NK-92 (cell line): ENCODE measurements around the gene SPPL2C.
"Not testable (repeated sequence)": the region's sequence is repeated elsewhere in the genome, so short reads cannot be mapped to it uniquely, and the experiment has no call there.

Experiments used
- DNase-seq: peaks from one replicate; lab custom pipeline; 2025; ENCODE audit not compliant: unreplicated experiment; lab: John Stamatoyannopoulos, UW

SPPL2C gene

GRCh38 chr17:45849536-45849990 lies 4.9 kb downstream of the SPPL2C start:
- DNase-seq = no peak

GRCh38 chr17:45850011-45850410 lies 5.3 kb downstream of the SPPL2C start:
- no peak for DNase-seq

DNA sequence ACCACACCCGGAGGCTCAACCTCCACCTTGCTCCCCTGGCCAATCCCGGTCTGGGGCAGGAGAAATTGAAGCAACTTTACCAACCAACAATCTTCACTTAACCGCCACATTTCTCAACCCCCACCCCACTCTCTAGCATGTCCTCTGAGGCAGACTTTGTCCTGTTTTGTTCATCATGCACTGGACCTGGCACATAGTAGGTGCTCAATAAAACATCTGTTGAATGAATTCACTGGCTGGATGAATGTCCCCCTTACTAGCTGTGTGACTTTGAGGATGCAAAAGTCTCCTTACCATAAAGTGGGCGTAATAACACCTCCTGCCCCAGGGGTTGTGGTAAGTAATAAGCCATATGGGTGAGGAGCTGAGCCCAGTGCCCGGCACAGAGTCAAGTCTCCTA lies 5.8 kb downstream of the SPPL2C start:
- no peak for DNase-seq

GRCh38 chr17:45851022-45851421 lies 6.3 kb downstream of the SPPL2C start:
- no peak for DNase-seq

- no peak for DNase-seq
Measured at GRCh38 chr17:45851464-45851863, 6.8 kb downstream of the SPPL2C start.

DNA sequence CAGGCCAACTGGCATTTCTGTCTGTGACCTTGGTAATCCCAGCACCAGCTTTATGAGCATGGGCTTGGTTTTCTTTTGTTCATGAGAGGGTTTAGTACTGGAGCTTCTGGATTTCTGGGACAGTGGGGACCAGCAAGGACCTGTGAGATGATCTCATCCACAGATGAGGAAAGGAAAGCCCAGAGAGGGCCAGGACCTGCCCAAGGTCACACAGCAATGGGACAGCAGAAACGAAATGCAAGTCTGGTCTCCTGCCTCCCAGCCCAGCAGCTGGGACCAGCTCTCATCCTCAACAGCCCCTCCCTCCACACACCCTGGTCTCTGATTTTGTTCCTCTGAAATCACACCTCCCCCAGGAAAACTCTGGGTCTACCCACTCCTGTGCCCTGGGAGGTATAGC lies 7.2 kb downstream of the SPPL2C start:
- DNase-seq = no peak

DNA sequence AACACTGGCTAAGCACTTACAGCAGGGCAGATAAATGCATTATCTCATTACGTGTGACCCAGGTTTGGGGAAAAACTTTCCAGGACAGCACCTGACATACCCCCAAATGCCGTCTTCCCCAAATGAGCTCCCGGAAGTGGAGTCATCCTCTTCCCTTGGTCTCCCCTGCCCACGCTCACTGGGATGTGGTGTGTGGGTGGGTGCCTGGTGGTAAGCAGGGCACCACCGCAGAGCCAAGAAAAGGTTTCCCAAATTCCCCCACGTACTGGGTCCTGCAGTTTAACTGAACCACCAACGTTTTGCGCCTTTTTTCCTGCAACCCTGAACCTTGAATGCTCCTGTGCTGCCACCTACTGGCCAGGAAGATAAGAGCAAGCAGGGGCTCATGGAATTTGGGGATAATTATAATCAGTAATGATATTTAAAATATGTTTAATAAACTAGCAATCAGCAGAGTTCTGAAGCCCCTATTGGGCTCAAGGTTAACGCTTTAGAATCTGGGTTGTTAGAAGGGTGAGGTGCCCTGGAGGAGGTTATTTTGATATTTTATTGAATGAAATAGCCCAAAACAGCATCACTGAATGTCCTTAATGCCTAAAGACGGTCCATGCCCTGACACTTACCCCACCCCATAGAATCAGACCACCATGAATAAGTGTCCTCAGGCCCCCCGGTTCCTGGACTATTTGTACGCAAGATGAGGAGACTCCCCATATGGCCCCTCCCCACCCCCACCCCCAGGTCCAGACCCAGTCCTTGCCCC lies 8.0 kb downstream of the SPPL2C start:
- no peak for DNase-seq

GRCh38 chr17:45854209-45854608 lies 9.5 kb downstream of the SPPL2C start:
- no peak for DNase-seq

DNA sequence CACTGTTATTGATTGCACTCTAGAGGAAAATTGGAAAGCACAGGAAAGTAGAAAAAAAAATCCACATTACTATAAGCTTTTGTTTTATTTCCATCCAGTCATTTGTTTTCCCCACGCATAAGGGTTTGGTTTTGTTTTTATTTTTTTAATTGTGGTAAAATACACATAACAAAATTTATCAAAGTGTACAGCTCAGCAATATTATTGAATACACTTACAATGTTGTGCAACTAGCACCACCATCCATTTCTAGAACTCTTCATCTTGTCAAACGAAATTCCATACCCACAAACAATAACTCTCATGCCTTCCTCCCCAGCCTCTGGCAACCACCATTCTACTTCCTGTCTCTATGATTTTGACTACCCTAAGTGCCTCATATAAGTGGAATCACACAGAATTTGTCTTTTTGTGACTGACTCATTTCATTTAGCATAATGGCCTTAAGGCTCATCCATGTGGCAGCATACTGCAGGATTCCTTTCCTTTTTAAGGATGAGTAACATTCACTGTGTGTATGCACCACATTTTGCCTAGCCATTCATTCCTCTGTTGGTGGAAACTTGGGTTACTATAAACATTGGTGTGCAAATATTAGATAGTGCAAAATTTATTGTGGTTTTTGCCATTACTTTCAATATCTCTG lies 11.1 kb downstream of the SPPL2C start:
- no peak for DNase-seq

DNA sequence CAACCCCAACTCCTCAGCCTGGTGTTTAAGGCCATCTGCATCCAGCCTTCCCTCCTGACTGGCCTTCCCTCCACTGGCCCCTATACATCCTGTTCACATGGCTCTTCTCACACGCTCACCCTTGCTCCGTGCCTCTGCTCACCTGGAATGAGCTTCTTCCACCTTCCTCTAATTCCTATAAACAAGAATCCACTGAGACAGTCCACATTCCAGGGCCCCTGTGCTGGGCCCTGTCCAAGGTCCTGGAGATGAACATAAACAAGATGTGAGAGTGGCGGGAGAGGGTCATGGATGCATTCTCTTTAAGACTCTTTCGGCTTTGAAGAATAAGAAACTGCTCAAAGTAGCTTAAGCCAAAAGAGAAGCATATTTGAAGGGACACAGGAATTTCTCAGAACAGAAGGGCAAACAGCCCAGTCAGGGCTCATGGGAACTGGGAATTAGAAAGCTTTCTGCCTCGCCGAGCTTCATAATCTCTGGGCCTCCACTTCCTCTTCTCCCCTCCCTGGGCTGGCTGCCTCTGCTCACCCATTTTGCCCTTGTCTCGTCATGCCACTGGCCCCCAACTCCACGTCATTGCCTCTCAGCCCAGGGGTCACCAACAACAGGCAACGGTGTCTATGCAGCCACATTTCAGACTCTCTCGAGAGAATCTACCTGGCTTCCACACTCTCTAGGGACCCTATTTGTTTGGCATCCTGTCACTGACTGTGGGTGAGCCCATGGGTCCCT lies 13.5 kb downstream of the SPPL2C start:
- DNase-seq = no peak

DNA sequence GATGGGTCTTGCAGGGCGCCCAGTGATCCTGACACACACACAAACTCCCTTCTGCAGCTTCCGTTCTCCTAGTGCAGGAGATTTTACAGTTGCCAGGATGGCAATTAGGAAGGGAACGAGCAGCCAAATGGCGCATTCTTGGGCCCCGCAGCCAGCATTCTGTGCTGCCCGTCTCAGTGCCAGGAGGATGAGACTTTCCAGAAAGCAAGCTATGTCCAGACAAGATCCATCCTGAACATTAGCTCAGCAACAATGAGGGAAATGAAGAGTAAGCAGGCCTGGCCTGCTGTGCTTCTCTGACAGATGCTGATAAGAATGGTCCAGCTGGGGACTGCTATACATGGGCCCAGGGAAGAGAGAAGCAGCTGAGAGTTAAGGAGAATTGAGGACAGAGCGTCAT lies 16.5 kb downstream of the SPPL2C start:
- DNase-seq = no peak

GRCh38 chr17:45862127-45862526 lies 17.4 kb downstream of the SPPL2C start:
- not testable (repeated sequence) for DNase-seq

DNA sequence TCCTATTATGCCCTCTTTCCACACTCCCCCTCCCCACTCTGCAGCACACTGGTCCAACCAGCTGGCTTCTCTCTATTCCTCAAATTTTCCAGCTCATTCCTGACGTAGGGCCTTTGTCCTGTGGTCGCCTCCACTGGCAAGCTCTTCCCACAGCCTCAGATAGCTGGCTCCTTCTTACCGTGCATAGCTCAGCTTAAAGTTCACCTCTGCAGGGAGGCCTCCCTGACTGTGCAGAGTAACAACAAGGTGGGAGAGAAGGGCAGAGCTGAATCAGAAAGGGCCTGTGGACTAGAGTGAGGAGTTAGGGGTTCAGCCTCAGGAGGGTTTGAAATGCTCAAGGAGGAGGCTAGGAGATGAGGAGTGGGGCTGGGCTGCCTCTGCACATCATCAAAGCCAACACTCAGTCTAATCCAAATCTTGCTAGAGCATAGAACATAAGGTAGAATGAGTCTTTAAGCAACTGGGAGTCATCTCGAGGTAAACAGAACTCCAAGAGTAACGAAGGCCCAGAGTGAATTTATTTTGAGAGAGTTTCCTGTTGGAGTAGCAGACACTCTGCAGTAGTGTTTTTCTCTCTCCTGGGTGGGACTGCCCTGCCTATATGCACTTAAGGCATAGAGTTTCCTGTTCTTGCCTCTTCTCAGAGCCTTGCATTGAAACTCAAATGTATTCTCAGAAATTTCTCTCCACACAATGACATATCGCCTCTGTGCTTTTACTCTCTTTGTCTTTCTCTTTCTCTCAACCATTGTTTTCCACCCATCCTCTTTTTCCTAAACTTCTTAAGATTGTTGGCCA lies 19.4 kb downstream of the SPPL2C start:
- no peak for DNase-seq

DNA sequence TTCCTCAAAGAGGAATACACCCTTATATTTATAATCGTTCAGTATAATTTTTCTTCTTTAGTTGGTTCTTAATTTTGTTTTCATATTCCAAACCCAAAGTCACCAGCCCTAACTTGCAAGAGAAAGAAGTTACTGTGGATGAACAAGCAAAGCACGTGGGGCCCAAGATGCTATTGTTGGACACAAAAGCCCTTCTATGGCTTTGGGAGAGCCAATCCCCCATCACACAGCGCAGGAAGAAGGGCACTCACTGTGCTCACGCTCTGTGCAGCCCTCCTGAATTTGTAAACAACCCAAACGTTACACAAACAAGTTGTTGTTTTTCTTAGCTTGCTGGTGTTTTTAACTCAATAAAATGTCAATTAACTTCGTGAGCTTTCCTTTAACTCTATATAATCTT lies 22.5 kb downstream of the SPPL2C start:
- no peak for DNase-seq

DNA sequence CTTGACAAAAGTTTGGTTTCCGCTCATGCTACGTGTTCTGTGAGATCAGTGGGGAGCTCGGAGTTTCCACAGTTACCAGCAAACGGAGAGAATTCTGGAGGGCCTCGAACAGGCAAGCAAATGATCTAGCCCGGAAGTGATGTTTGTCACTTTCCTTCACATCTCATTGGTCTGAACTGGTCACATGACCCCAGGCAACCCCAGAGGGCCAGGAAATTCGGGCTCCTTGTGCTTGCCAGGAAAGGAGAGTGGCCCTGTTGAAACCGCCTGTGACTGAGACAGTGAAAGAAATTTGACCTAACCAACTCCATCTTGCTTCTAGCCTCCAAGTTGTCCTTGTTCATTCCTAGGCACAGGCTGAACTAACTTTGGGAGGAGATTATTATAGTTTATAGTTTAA lies 23.0 kb downstream of the SPPL2C start:
- no peak for DNase-seq

DNA sequence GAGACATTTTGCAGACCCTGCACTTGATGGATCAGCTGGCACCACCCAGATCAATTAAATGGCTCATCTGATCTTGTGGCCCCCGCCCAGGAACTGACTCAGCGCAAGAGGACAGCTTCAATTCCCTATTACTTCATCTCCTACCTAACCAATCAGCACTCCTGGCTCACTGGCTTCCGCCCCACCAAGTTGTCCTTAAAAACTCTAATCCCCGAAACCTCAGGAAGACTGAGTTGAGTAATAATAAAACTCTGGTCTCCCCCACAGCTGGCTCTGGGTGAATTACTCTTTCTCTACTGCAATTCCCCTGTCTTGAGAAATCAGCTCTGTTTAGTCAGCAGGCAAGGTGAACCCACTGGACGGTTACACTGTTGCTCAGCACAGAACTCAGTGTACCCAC lies 23.6 kb downstream of the SPPL2C start:
- no peak for DNase-seq

- no peak for DNase-seq
Measured at GRCh38 chr17:45869676-45870341, 25.1 kb downstream of the SPPL2C start.

- DNase-seq = no peak
Measured at GRCh38 chr17:45870342-45870974, 25.8 kb downstream of the SPPL2C start.

- no peak for DNase-seq
Measured at GRCh38 chr17:45871718-45872117, 27.0 kb downstream of the SPPL2C start.

- DNase-seq = no peak
Measured at GRCh38 chr17:45873728-45874127, 29.0 kb downstream of the SPPL2C start.
